GM19468 (cell line): ENCODE data around the gene AKAP4.

ENCODE experiments used
- ATAC-seq: cut with Tn5 transposase; IDR thresholded peaks from one replicate; pipeline ENCODE4 v1.9.1; 2021; ENCODE audit warnings: mild to moderate bottlenecking, moderate library complexity, moderate number of reproducible peaks; ENCODE audit not compliant: unreplicated experiment; ENCODE audit errors: extremely low read depth

The AKAP4 gene

GRCh38 chrX:50200907-50201306 lies at the start of gene AKAP4:
AKAP4 (minus strand) TSS chrX:50201007; CDS start chrX:50200889, 118 bp downstream.
- ATAC-seq: no peak

DNA sequence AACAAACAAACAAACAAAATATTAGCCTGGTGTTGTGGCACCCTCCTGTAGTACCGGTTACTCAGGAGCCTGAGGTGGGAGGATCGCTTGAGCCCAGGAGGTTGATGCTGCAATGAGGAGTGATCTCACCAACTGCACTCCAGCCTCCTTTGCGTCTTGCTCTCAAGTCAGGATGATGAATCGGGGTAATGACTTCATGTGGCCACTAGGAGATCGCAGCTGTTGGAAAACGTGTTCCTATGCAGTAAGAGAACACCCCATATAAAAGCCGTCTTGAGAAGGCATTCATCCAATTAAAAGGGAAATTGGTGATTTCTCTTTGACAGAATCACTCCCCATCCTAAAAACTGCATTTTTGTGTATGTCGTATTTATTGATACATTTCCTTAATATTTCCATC lies 10.7 kb upstream of the AKAP4 start:
- ATAC-seq: no peak

DNA sequence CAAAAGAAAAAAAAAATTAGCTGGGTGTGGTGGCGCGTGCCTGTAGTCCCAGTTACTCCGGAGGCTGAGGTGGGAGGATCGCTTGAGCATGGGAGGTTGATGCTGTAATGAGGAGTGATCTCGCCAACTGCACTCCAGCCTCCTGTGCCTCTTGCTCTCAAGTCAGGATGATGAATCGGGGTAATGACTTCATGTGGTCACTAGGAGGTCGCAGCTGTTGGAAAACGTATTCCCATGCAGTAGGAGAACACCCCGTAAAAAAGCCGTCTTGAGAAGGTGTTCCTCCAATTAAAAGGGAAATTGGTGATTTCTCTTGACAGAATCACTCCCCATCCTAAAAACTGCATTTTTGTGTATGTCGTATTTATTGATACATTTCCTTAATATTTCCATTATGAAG lies 5.9 kb upstream of the AKAP4 start:
- ATAC-seq: no peak

GRCh38 chrX:50204364-50204899 lies 3.6 kb upstream of the AKAP4 start, which contains the start of gene CCNB3:
CCNB3 (plus strand) TSS chrX:50204765; CDS start chrX:50285164, 80,399 bp downstream.
- peak; percentile 92 for ATAC-seq

DNA sequence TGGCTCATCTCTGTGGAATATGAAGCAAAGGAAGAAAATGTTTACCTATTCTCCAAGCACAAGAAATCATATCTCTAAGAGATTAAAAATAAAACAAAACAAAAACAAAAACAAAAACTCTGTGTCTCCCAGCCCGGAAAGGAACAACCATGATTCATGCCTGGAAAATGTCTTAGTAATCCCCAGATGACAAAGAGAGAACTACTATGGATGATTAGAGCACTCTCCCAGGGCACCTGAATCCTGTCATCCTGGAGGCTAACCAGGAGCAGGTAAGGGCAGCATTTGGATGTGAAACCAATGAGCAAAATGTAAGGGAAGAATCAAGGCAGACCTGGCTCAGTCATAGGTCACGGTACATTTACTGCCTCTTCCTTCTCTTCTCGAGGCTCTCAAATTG lies 1.7 kb upstream of the AKAP4 start:
- ATAC-seq: no peak

GRCh38 chrX:50198348-50198747 lies 2.5 kb downstream of the AKAP4 start:
- ATAC-seq: no peak

- no peak for ATAC-seq
Measured at GRCh38 chrX:50188859-50189600, 11.8 kb downstream of the AKAP4 start.

DNA sequence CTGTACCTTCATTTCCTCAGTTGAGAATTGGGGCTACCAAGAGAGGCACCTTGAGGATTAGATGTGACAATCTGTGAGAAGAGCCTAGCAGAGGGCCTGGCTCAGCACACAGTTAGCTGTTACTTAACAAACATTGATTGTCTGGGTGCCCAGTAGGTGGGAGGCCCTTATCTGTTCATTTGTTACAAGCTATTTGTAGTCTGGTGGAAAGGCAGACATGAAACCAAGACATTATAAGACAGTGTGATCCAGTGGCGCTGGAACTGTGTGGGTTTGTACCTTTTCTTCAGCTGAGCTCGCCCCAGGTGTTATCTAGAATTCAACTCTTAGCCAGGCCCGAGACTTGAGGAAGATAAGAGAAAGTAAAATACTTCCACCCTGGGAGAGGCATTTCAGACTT lies 16.9 kb downstream of the AKAP4 start:
- no peak for ATAC-seq

DNA sequence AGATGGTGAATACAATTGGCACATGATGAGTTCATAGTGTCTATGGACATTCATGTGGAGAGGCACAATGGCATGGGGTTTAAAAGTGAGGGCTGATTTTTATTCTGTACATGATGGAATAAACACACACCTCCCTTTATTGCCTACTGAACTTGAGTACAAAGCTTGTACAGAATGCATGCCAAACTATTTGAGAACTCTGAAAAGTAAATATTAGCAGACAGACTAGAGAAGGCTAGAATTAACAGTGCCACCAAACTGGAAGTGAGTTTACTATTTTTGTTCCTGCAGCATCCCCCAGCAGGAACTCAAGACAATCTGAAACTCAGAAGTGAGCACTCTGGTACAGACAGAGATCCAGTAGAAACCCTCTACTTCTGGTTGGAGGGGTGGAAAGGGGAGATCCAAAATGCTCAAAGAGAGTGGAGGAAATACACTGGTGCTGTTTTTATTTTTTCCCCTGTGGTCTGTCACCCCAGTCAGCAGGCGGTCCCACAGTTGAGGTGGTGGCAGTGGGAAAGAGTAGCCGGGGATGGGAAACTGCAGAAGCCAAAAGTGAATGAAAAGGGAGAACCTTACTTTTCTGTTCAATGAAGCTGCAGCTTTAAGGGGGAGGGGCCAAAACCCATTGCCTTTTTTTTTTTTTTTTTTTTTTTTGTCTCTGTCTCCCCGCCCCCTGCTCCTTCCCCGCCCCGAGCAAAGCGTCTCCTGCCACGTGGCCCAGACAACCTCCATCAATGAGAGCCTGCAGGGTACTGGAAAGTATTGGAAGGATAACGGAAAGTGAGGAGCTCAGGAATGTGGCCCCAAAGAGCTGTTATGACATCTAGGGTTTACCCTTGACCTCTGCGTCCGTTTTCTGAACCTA lies 20.5 kb downstream of the AKAP4 start:
- ATAC-seq: no peak

GRCh38 chrX:50169717-50170116 lies 31.1 kb downstream of the AKAP4 start:
- ATAC-seq: no peak

- no peak for ATAC-seq
Measured at GRCh38 chrX:50168241-50168687, 32.5 kb downstream of the AKAP4 start.

DNA sequence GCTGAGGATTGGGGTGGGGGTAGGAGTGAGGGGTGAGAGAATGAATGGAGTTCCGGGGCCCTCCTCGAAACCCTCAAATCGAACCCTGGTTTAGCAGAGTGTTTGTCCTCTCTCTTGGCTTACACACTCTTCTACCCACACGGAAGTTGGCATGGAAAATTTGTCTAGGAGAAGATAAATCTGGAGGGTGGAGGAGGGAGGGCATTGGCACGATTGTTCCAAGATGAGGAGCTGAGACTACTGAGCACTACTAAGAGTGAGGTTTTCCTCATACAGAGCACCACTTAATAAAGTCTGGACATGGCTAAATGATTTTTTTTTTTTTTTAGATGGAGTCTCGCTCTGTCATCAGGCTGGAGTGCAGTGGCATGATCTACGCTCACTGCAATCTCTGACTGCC lies 33.4 kb downstream of the AKAP4 start:
- no peak for ATAC-seq

GRCh38 chrX:50165727-50166126 lies 35.1 kb downstream of the AKAP4 start:
- no peak for ATAC-seq

- ATAC-seq: no peak
Measured at GRCh38 chrX:50161127-50161526, 39.7 kb downstream of the AKAP4 start.

- no peak for ATAC-seq
Measured at GRCh38 chrX:50158593-50158992, 42.2 kb downstream of the AKAP4 start.

DNA sequence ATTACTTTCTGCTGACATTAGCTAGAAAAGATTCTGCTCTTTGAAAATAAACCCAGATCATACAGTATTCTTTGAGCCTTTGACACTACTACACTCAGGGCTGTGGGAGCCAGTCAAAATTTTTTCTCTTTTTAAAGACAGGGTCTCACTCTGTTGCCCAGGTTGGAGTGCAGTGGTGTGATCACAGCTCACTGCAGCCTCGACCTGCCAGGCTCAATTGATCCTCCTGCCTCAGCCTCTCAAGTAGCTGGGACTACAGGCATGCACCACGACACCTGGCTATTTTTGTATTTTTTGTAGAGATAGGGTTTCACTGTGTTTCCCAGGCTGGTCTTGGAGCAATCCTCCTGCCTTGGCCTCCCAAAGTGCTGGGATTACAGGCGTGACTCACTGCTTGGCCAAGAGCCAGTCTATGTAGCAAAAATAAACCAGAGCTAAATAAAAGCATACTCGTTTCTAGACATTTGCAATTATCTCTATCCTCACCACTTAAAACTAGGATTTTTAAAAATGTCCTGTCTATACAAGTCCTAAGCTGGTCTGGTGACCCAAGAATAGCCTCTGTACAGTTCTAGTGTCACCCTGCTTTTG lies 43.2 kb downstream of the AKAP4 start:
- ATAC-seq: no peak

DNA sequence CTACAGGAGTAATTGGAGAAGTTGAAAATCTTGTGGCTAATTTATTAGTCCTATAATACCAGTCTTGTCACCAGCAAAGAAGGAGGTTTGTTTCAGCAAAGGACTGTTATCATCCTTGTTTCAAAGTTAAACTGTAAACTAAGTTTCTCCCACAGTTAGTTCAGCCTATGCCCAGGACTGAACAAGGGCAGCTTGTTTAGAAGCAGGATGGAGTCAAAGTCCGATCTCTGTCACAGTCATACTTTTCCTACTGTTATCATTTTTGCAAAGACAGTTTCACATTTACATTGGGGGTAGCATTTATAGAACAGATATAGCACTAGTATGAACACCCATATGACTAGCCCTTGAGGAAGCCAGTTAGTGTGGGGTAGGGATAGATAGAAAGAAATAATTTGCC lies 46.4 kb downstream of the AKAP4 start:
- ATAC-seq: no peak

DNA sequence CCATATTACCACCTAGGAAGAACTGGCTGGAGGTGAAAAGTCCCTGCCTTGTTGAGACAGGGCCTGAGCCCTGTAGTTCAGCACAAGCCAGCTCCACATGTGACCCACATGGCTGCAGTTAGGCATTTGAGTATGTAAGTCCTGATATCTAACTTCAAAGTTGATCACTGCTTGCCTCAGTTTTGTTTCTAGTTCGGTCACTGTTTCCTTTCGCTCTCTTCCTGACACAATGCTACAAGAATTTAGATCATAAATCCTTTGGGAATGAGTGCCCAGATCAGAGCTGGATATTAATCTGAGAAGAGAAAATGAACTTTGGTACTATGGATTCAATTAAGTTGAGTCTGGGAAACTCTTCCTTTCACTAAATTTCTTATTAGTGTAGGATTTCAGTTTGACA lies 48.4 kb downstream of the AKAP4 start:
- no peak for ATAC-seq

GRCh38 chrX:50147972-50148371 lies 52.8 kb downstream of the AKAP4 start:
- no peak for ATAC-seq
